ENCODE data around the gene PLEKHA6.

The PLEKHA6 gene

GRCh38 chr1:204259782-204260181 lies 99.9 kb downstream of the PLEKHA6 start:
- TF ChIP-seq CTCF (IDR thresholded peaks at IDR 0.05): no peak

- TF ChIP-seq CTCF (IDR thresholded peaks at IDR 0.05): no peak
Measured at GRCh38 chr1:204259196-204259595, 100.5 kb downstream of the PLEKHA6 start.

- TF ChIP-seq CTCF (IDR thresholded peaks at IDR 0.05): peak; percentile 94
Measured at GRCh38 chr1:204258213-204259115, 101.3 kb downstream of the PLEKHA6 start.

- TF ChIP-seq CTCF (IDR thresholded peaks at IDR 0.05): no peak
Measured at GRCh38 chr1:204257446-204257845, 102.3 kb downstream of the PLEKHA6 start.

GRCh38 chr1:204256531-204256930 lies 103.2 kb downstream of the PLEKHA6 start:
- TF ChIP-seq CTCF (IDR thresholded peaks at IDR 0.05): no peak

- TF ChIP-seq CTCF (IDR thresholded peaks at IDR 0.05): no peak
Measured at GRCh38 chr1:204255966-204256365, 103.8 kb downstream of the PLEKHA6 start.

- TF ChIP-seq CTCF (IDR thresholded peaks at IDR 0.05): no peak
Measured at GRCh38 chr1:204255225-204255624, 104.5 kb downstream of the PLEKHA6 start.
